Hepatocyte (in vitro differentiated cells): ENCODE measurements around the gene EXOC4. TPM values are rescaled to one million over a fixed set of nuclear protein-coding genes. Genes with fewer than 3 reads are reported as not detected.

ENCODE experiments used
- DNase-seq: peaks from one replicate; pipeline ENCODE4 v3.0.0-alpha.2; 2016; ENCODE audit warnings: low spot score
- H2AFZ ChIP-seq: fragments of 200-600 bp; sonication (generic); 2 replicates; pipeline ENCODE4 v1.6.0; 2016; ENCODE audit warnings: antibody characterized with exemption, mild to moderate bottlenecking
- H3K27ac ChIP-seq: fragments of 200-600 bp; sonication (generic); 2 replicates; pipeline ENCODE4 v1.5.1; 2016; ENCODE audit warnings: mild to moderate bottlenecking
- H3K27me3 ChIP-seq: fragments of 200-600 bp; sonication (generic); 2 replicates; pipeline ENCODE4 v1.6.1; 2016
- H3K36me3 ChIP-seq: fragments of 200-600 bp; sonication (generic); replicated peaks from 2 replicates; pipeline ENCODE4 v1.5.1; 2016; ENCODE audit warnings: low read depth; ENCODE audit not compliant: insufficient read depth
- H3K4me1 ChIP-seq: fragments of 200-600 bp; sonication (generic); 2 replicates; pipeline ENCODE4 v1.5.1; 2016; ENCODE audit warnings: mild to moderate bottlenecking, moderate library complexity; ENCODE audit not compliant: insufficient read depth
- H3K4me2 ChIP-seq: fragments of 200-600 bp; sonication (generic); 2 replicates; pipeline ENCODE4 v1.6.0; 2016
- H3K4me3 ChIP-seq: fragments of 200-600 bp; sonication (generic); 2 replicates; pipeline ENCODE4 v1.5.1; 2016; ENCODE audit warnings: mild to moderate bottlenecking
- H3K79me2 ChIP-seq: fragments of 200-600 bp; sonication (generic); 2 replicates; pipeline ENCODE4 v1.6.0; 2017; ENCODE audit warnings: mild to moderate bottlenecking
- H3K9me2 ChIP-seq: fragments of 200-600 bp; sonication (generic); replicated peaks from 2 replicates; pipeline ENCODE4 v1.6.0; 2017; ENCODE audit warnings: mild to moderate bottlenecking; ENCODE audit not compliant: insufficient read depth
- H3K9me3 ChIP-seq: fragments of 200-600 bp; sonication (generic); 2 replicates; pipeline ENCODE4 v1.5.1; 2016; ENCODE audit warnings: low read depth, mild to moderate bottlenecking
- H4K20me1 ChIP-seq: fragments of 200-600 bp; sonication (generic); 2 replicates; pipeline ENCODE4 v1.6.0; 2016; ENCODE audit warnings: mild to moderate bottlenecking; ENCODE audit not compliant: insufficient read depth, poor library complexity, severe bottlenecking
- CTCF ChIP-seq: fragments of 200-600 bp; sonication (generic); IDR thresholded peaks from 2 replicates; pipeline ENCODE4 v1.5.1; 2016; ENCODE audit warnings: antibody characterized with exemption, mild to moderate bottlenecking; ENCODE audit not compliant: poor library complexity
- EZH2 ChIP-seq: fragments of 200-600 bp; sonication (generic); IDR thresholded peaks from 2 replicates; pipeline ENCODE4 v1.6.1; 2016; ENCODE audit warnings: antibody characterized with exemption, mild to moderate bottlenecking, borderline replicate concordance
- EZH2phosphoT487 ChIP-seq: fragments of 200-600 bp; sonication (generic); IDR thresholded peaks from one replicate; pipeline ENCODE4 v1.6.1; 2018; ENCODE audit warnings: antibody characterized with exemption, mild to moderate bottlenecking, low read depth, moderate library complexity; ENCODE audit not compliant: unreplicated experiment, severe bottlenecking
- WGBS: methylation state at CpG from one replicate; pipeline ENCODE4 v1.1.6; 2016; ENCODE audit warnings: low lambda C conversion rate; ENCODE audit errors: missing lambda C conversion rate; 5-methylcytosine and 5-hydroxymethylcytosine counted together
- polyA plus RNA-seq: library from polyadenylated mRNA; unstranded; fragments of >200 nt; fragmentation: Nextera tagmentation; extraction: Ambion mirVana; gene quantifications from 2 replicates; pipeline ENCODE4 v1.2.1, GENCODE V29; 2016
- total RNA-seq: library from RNA; depleted of rRNA; stranded (reverse); fragments of >200 nt; gene quantifications from 2 replicates; pipeline ENCODE4 v1.2.3, GENCODE V29; 2014

The EXOC4 gene
- total and polyA plus RNA-seq, 2 experiments from 2014 or later: 34.8 to 56.1 TPM

- TF ChIP-seq EZH2 (no peak), CTCF (no peak), EZH2phosphoT487 (no peak)
- H3K27me3 ChIP-seq: no peaks in the 10 kb centered on the region
- H3K4me3 ChIP-seq: no peak overlapping the region
- no peak for DNase-seq
- no peaks in the 10 kb centered on the region for H4K20me1 ChIP-seq
- H3K36me3 ChIP-seq: peaks cover 3% of the 10 kb centered on the region
- no peak overlapping the region for H3K4me2 ChIP-seq
- H3K27ac ChIP-seq: no peak overlapping the region
- H2AFZ ChIP-seq: no peak overlapping the region
- no peaks in the 10 kb centered on the region for H3K79me2 ChIP-seq
- no peaks in the 10 kb centered on the region for H3K9me3 ChIP-seq
- H3K4me1 ChIP-seq: no peaks in the 10 kb centered on the region
- H3K9me2 ChIP-seq: no peaks in the 10 kb centered on the region
Measured at GRCh38 chr7:133542209-133542780, 289.4 kb downstream of the EXOC4 start.

- DNase-seq: no peak
- Histone ChIP-seq H3K4me2 (no peak overlapping the region), H3K9me2 (no peaks in the 10 kb centered on the region), H3K79me2 (no peaks in the 10 kb centered on the region), H3K27me3 (no peaks in the 10 kb centered on the region), H3K4me3 (no peak overlapping the region), H3K36me3 (peaks cover 3% of the 10 kb centered on the region), H4K20me1 (no peaks in the 10 kb centered on the region), H3K4me1 (no peaks in the 10 kb centered on the region), H3K27ac (no peak overlapping the region), H2AFZ (no peak overlapping the region), H3K9me3 (no peaks in the 10 kb centered on the region)
- WGBS: 77% methylated on average over 3 of the region's 3 CpGs
- TF ChIP-seq EZH2phosphoT487 (no peak), CTCF (no peak), EZH2 (no peak)
Measured at GRCh38 chr7:133543657-133544056, 290.8 kb downstream of the EXOC4 start.

DNA sequence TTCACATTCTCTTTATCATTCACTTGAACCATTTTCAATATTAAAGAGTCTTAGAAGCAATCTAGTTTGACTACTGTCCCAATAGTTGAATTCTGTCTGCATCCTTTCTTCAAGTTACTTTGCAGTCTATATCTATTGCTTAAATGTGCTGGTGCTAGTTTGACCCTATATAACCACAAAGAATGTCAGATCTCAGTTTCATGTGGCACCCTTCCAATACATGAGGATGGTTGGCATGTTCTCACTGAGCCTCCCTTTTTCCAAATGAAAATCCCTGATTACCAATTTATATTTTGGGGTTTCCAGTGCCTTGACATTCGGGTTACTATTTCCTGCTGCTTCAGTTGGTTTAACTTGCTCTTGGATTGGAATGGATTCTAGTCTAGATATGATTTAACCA is 292.7 kb downstream of the EXOC4 start:
- TF ChIP-seq CTCF: no peak
- no peak for TF ChIP-seq EZH2
- TF ChIP-seq EZH2phosphoT487: no peak
- H3K4me2 ChIP-seq: no peak overlapping the region
- H3K27ac ChIP-seq: no peak overlapping the region
- H4K20me1 ChIP-seq: no peaks in the 10 kb centered on the region
- no peaks in the 10 kb centered on the region for H3K27me3 ChIP-seq
- H3K4me3 ChIP-seq: no peak overlapping the region
- peaks cover 3% of the 10 kb centered on the region for H3K36me3 ChIP-seq
- no peaks in the 10 kb centered on the region for H3K9me3 ChIP-seq
- 89% methylated on average over 1 of the region's 1 CpG for WGBS
- no peaks in the 10 kb centered on the region for H3K4me1 ChIP-seq
- H3K79me2 ChIP-seq: no peaks in the 10 kb centered on the region
- no peak overlapping the region for H2AFZ ChIP-seq
- DNase-seq: no peak
- no peaks in the 10 kb centered on the region for H3K9me2 ChIP-seq

- no peaks in the 10 kb centered on the region for H3K79me2 ChIP-seq
- H4K20me1 ChIP-seq: no peaks in the 10 kb centered on the region
- no peak overlapping the region for H2AFZ ChIP-seq
- H3K4me1 ChIP-seq: no peaks in the 10 kb centered on the region
- no peaks in the 10 kb centered on the region for H3K9me3 ChIP-seq
- no peaks in the 10 kb centered on the region for H3K27me3 ChIP-seq
- no peak for TF ChIP-seq EZH2
- 93% methylated on average over 4 of the region's 4 CpGs for WGBS
- H3K27ac ChIP-seq: no peak overlapping the region
- H3K36me3 ChIP-seq: peaks cover 3% of the 10 kb centered on the region
- no peak overlapping the region for H3K4me2 ChIP-seq
- no peak overlapping the region for H3K4me3 ChIP-seq
- DNase-seq: no peak
- H3K9me2 ChIP-seq: no peaks in the 10 kb centered on the region
Measured at GRCh38 chr7:133547981-133548380, 295.1 kb downstream of the EXOC4 start.
